ENCODE data around the gene GP1BB.

DNA sequence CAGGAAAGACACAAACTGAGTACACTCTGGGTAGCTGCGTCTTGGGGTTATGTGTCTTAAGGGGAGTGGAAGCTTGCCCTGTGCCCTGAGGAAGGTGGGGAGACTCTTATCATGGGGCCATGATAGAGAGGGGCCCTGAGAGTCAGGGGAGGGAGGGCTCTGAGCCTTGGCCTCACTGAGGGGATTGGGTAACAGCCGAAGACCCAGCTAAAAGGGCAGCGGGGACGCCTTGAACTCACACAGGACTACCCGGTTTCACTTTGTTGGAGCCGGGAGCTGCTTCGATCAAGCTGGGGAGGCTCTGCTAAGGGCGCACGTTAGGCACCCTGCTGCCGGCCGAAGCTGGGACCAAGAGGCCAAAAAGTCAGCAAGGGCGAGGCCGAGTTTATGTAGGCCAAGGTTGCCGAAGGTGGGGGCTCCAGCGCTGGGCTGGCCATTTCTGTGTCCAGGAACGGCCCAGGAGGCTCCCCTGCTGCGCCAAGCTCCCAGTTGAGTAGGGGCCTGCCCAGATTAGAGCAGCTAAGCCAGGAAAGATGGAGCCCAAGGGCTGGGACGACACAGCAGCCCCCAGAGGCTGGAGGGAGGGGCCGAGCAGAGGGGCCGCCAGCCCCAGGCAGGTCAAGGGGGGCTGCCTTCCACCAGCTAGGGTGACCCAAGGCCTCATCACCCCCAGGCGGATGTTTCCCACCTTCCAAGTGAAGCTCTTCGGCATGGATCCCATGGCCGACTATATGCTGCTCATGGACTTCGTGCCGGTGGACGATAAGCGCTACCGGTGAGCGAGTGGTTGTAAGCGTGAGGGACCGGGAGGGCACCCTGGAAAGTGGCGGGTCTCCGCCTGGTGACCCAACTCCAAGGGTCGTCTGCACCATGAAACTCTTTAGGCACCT lies 39.5 kb downstream of the GP1BB start:
- TF ChIP-seq, protein P1, sequence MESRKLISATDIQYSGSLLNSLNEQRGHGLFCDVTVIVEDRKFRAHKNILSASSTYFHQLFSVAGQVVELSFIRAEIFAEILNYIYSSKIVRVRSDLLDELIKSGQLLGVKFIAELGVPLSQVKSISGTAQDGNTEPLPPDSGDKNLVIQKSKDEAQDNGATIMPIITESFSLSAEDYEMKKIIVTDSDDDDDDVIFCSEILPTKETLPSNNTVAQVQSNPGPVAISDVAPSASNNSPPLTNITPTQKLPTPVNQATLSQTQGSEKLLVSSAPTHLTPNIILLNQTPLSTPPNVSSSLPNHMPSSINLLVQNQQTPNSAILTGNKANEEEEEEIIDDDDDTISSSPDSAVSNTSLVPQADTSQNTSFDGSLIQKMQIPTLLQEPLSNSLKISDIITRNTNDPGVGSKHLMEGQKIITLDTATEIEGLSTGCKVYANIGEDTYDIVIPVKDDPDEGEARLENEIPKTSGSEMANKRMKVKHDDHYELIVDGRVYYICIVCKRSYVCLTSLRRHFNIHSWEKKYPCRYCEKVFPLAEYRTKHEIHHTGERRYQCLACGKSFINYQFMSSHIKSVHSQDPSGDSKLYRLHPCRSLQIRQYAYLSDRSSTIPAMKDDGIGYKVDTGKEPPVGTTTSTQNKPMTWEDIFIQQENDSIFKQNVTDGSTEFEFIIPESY (IDR thresholded peaks at IDR 0.05; ENCODE audit: borderline replicate concordance, low read depth), result no peak
- TF ChIP-seq TCF12 (IDR thresholded peaks at IDR 0.05), result no peak
- no peak for TF ChIP-seq EP300 (IDR thresholded peaks at IDR 0.05; ENCODE audit: borderline replicate concordance in 1 of 2, low read depth in 1 of 2, low read length in 1 of 2)
- TF ChIP-seq CTCF (IDR thresholded peaks at IDR 0.05), result no peak
- no peak for TF ChIP-seq POLR2AphosphoS5 (IDR thresholded peaks at IDR 0.05; ENCODE audit: low read depth, low read length)

Measured in SK-N-SH (cell line).